Measurements from ENCODE around the gene MARCHF3.
"Not testable (repeated sequence)": the region's sequence is repeated elsewhere in the genome, so short reads cannot be mapped to it uniquely, and the experiment has no call there.

The MARCHF3 gene

DNA sequence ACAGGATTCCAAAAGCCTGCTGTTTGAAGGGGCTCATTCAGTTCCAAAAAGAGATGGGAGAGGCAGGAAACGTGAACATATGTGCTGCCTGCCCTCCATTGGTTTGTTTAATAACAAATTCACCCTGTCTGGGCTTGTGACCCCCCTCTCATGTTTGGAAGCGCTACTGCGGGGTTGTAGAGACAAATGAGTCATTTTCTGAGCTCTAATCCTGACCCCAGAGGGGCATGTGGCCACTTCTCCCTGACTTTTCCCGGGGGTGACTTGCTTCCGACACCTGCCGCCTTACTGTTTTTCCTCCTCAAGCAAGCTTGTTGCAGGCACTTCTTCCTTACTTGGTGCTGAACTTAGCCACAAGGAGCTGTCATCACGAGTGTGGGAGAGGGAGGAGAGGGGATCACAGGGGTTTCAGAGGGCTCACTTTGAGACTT, 177.5 kb downstream of the MARCHF3 start:
- in situ Hi-C loops (cut with MboI; ENCODE audit: low sequenced_read_pairs) = no loop called here

DNA sequence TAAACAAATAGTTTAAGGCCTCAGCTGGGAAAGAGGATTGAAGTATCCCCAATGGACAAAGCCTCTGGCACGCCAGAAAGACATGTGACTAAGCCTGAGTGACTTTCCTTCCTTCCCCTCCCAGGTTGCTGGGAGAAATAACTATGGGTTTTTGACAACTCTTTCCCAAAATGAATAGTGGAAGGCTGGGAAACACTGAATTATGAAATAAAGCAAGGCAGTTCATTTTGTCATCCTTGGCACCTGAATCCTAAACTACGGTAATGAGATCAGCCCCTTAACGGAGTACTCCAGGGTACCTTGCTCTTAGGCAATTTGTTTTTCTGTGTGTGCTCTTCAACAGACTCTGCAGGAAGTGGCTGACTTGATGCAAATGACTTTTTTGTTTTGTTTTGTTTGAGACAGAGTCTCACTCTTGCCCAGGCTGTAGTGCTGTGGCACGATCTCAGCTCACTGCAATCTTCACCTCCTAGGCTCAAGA, 178.2 kb downstream of the MARCHF3 start:
- in situ Hi-C loops (cut with MboI; ENCODE audit: low sequenced_read_pairs) = no loop called here

DNA sequence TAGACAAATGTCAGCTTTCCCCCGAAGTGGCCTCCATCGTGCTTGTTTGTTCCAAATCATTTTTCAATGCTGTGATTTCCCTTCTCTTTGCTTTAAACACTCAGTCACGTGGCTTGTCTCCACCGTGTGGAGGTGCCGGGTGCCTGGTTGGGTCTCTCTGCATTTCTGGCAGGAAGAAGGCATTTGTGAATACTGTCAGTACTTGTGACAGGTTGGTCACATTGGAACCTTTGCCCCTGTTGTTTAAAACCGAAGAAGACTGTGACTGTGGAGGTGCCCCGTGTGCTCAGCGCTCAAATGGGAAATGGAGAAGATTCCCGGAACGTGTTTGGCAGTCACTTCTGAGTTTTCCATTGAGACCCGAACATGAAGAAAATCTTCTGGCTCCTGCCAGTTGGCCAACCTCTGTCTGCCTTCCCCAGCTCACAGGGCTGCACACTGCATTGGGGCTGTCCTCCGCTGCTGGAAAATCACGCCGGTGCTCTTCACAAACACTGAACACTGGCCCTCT, 178.8 kb downstream of the MARCHF3 start:
- in situ Hi-C loops (cut with MboI; ENCODE audit: low sequenced_read_pairs) = no loop called here

DNA sequence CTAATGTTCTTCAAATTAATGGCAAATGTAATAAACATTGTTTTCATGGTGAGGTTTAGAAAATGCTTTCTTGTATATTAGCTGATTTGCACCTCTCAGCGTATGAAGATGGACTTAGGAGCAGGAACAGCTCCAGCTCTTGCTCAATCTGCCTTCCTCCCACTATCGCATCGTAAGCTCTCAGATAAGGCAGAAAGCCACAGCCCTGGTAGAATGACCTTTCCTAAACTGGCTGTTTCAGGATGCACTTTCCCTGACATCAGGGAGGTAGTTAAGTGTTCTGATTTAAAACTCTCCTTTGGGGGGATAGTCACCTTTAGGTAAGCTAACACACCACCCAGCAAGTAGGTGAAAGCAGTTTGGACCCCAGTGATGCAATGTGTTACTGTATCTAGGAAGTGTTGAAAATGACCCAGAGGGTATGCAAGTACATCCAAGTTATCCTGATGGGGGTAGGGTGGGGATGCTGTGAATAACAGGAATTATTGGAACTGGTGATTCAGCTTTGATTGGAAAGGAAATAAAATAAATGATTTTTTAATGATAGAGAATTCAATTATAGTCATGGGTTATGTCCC, 181.2 kb downstream of the MARCHF3 start:
- in situ Hi-C loops (cut with MboI; ENCODE audit: low sequenced_read_pairs) = no loop called here

DNA sequence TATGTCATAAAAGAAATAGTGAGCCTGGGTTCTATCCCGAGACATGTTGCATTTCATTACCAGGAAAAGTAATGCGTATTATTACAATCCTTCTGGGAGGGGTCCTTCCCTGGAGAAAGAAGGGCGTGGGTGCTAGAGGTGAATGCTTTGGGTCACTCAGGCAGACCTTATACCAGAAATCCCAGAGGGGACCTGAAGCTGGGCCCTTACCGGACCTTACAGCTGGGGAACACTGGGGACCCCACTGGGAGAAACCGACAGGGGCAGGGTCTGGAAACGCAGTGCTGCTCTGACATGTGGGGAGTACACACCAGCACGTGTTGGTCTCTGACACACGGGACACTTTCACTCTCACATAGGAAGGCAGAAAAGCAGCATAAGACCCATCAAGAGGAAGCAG, 182.1 kb downstream of the MARCHF3 start:
- in situ Hi-C loops (cut with MboI; ENCODE audit: low sequenced_read_pairs) = no loop called here

DNA sequence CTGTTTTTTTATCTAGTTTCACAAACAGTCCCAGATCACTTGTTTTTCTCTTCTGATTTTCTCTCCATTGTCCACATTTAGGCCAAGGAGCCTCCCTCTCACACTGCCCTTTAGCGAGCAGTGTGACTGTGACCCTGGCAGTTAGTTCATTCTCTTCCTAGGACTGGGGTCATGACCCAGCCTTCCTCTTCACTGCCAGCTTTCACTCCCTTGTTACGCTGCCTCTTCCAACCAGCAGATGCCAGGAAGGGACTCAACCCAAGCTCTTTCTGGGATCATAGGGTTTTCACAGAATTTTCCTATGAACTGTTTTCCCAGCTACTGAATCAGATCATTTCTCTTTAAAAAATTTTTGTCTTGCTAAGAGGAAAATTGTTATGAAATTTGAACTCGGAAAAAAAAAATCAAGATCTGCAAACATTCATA, 182.5 kb downstream of the MARCHF3 start:
- in situ Hi-C loops (cut with MboI; ENCODE audit: low sequenced_read_pairs) = no loop called here

DNA sequence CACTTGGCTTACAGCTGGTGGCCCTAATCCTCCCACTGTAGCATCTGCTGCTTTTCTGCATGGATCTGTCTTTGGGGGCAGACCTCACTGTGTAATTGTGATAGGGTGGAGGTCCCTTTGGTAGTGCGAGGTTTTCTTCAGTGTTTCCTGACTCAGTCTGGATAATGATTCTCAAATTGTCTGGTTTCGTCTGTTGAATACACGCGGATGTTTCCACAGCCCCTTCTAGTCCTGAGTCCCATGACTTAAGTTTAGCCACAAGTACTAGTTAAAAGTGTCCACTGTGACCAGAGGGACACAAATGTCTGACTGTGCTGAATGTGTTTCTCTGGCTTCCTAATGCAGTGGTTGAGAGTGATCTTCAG, 182.9 kb downstream of the MARCHF3 start:
- in situ Hi-C loops (cut with MboI; ENCODE audit: low sequenced_read_pairs) = no loop called here

DNA sequence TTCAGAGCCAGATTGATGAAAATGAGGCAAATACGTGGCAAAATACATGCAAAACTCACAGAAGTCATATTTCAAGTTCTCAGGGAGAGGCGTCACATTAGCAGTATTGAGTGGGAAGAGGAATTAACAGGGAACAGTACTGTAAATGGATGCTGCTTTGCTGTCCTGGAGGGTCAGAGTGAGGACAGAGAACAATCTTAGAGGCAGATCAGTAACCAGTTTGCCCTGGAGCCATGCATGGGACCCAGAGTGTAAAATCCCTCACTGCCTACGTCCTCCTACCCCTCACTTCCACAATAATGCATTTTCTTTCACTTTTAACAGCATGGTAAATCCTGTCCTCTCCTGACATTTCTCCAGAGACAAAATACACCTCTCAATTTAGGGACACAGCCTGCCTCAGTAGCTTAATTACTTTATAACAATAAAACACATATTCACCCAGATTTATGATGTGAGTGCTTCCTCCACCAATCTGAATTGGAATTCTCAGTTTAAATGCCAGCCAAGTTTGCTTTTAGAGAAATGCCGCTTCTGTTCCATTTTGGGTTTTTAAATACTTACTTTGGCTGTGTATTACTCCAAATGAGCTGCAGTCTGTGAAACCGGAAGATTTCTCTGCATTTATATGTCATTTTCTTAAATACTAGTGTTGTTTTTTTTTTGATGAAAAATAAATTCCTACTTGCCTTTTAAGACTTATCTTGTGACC, 183.5 kb downstream of the MARCHF3 start:
- in situ Hi-C loops (cut with MboI; ENCODE audit: low sequenced_read_pairs) = no loop called here

DNA sequence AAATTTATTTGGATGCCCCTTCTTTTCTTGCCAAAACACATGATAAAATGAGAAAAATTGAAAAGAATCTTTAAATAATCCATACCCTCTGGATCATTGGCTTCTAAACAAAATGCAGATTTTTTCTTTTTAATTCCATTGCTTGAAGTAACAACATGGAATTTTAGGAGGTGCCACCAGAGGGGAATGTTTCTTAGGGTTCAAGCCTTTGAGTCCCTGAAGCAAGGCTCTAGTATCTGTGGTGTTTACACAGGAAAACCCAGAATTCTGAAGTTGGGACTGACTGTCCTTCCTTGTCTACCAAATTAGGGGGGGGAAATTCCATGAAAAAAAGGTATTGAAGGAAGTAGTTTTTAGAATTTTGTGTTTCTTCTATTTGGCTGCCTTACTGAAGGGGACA, 184.0 kb downstream of the MARCHF3 start:
- in situ Hi-C loops (cut with MboI; ENCODE audit: low sequenced_read_pairs) = no loop called here

DNA sequence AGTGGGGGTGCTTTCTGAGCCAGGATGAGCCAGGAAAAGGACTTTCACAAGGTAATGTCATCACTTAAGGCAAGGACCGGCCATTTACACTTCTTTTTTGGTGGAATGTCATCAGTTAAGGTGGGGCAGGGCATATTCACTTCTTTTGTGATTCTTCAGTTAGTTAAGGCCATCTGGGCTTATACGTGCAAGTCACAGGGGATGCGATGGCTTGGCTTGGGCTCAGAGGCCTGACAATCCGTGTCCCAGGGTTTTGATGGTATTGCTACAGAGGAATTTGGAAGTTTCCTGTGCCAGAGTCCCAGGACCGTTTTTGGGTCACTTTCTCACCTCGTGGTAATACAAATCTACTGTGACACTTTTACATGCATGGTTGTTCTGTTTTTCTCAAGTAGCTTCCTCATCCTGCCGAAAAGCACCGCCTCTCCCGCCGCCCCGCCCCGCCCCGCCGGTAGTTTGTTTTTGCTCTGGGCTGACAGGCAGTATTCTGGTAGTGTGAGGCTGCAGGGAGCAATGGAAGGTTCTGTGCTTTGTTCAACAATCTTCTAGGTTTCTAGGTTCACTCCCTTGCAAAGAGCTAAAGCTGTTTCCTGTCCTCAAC, 184.8 kb downstream of the MARCHF3 start:
- in situ Hi-C loops (cut with MboI; ENCODE audit: low sequenced_read_pairs) = not testable (repeated sequence)

DNA sequence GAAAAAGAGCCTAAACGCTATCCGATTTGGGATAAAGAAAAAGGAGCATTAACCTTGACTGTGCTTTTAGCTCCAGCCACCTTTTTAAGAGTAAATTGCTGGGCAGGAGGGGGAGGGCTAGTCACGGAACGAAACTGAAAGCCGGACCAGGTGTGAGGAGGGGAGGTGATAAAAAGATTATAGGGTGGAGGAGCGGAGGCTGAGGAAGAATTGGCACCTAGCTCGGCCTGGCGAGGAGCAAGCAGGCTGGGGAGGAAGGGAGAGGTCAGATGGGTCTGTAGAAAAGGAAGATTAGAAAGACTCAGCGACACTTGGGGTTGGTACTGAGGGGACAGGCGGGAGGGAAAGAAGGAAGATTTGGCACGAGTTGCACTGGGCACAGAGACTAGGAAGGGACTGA, 187.0 kb downstream of the MARCHF3 start:
- in situ Hi-C loops (cut with MboI; ENCODE audit: low sequenced_read_pairs) = not testable (repeated sequence)

DNA sequence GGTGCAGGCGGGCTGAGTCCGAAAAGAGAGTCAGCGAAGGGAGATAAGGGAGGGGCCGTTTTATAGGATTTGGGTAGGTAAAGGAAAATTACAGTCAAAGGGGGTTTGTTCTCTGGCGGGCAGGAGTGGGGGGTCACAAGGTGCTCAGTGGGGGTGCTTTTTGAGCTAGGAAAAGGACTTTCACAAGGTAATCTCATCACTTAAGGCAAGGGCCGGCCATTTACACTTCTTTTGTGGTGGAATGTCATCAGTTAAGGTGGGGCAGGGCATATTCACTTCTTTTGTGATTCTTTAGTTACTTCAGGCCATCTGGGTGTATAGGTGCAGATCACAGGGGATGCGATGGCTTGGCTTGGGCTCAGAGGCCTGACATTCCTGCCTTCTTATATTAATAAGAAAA, 191.0 kb downstream of the MARCHF3 start:
- in situ Hi-C loops (cut with MboI; ENCODE audit: low sequenced_read_pairs) = not testable (repeated sequence)

DNA sequence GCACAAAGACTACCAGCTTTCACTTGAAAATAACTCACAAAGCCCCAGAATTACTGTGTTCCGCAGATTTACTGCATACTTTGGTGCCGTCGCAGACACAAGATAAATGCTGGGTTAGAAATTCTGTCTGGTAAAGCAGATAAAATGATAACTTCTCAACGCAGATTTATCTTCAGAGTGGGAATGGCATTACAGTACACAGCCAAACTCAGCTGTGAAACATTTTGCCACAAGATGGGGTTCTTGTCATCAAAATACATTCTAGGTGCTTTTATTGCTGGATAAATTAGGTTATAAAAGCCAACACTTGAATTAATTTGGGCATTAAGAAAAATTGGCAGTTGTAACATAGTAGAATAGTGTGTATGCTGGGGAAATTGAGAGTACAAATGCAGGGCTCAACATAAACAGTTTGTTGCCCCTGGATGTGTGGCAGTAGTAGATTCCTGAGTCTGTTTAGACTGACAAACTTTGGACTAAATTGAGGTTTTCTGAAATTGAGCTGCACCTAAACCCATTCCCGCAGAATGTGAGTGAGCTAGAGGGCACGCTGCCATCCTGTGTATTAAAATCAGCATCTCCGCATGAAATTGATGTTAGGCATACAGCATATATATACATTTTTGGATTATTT, 192.3 kb downstream of the MARCHF3 start:
- in situ Hi-C loops (cut with MboI; ENCODE audit: low sequenced_read_pairs) = no loop called here

DNA sequence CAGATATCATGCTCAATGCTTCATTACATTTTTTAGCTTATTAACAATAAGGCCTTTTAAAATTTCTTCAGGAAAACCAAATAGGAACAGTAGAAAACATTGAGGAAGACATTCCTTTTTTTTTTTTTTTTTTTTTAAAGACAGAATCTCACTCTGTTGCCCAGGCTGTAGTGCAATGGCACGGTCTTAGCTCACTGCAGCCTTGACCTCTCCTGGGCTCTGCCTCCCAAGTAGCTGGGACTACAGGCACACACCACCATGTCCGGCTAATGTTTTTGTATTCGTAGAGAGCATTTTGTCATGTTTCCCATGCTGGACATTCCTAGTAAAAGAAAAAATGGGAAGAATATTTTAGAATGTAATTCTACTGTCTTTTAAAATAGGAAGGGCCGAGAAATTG, 193.1 kb downstream of the MARCHF3 start:
- in situ Hi-C loops (cut with MboI; ENCODE audit: low sequenced_read_pairs) = no loop called here

DNA sequence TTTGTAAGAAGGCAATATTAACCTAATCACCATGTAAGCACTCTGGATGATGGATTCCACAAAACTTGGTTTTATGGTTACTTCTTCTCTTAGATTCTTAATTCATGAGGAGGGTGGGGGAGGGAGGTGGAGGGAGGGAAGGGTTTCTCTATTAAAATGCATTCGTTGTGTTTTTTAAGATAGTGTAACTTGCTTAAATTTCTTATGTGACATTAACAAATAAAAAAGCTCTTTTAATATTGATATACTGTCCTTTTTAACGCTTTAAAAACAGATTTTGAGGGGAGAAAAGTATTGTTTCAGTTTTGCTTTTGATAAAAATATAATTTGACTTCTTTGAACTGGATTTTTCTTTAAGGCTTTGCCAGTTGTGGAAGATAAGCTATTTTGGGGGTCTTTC, 193.6 kb downstream of the MARCHF3 start:
- in situ Hi-C loops (cut with MboI; ENCODE audit: low sequenced_read_pairs) = no loop called here

DNA sequence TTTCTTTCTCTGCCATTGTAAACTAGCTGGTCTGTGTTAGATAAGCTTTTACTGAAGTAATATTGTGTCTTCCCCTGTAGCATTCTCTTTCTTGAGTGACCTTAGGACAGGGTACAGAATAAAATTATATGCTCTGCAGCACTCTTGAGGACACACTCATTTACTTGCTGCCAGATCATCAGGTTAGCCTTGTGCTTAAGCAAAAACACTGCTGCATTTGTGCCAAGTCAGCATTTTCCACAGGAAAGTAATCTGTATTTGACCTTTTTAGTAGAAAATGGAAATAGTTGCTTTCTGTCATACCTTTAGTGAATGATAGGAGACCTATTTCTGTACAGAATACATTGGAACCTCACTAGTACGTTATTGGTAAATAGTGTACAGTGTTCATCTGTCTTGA, 199.2 kb downstream of the MARCHF3 start:
- in situ Hi-C loops (cut with MboI; ENCODE audit: low sequenced_read_pairs) = no loop called here

DNA sequence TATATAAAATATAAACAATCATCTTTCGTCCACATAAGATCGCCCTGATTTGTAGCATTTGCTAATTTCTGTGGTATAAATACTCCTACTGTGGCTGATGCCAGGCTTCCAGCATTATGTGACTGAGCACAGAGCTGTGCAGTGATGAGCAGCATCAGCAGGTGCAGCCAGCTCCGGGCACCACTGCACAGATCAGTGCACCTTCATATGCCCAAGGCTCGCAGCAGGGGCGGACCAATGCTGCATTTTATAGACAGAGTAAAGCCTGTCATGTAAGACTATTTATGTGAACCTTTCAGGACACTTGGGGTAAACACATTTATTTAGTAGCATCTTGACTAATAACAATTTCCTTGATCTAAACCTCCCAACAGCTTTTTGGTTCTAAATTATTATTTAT, 200.3 kb downstream of the MARCHF3 start:
- in situ Hi-C loops (cut with MboI; ENCODE audit: low sequenced_read_pairs) = no loop called here

DNA sequence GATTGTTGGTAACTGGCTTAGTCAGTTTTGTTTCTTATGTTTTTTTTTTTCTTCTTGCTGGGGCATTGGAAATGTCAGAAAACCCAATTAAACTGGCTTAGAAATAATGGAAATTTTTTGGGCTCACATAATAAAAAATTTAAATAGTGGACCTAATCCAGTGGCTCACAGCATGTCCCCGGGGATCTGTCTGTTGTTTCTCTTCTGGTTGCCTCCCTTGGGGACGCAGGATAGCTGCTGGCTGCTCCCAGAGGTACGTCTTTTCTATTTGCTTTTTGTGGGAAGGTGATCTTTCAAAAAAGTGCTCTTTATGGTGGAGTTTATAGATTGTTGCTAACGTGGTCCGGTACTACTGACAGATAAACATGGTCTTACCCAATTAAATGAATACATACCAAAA, 201.3 kb downstream of the MARCHF3 start:
- in situ Hi-C loops (cut with MboI; ENCODE audit: low sequenced_read_pairs) = no loop called here

DNA sequence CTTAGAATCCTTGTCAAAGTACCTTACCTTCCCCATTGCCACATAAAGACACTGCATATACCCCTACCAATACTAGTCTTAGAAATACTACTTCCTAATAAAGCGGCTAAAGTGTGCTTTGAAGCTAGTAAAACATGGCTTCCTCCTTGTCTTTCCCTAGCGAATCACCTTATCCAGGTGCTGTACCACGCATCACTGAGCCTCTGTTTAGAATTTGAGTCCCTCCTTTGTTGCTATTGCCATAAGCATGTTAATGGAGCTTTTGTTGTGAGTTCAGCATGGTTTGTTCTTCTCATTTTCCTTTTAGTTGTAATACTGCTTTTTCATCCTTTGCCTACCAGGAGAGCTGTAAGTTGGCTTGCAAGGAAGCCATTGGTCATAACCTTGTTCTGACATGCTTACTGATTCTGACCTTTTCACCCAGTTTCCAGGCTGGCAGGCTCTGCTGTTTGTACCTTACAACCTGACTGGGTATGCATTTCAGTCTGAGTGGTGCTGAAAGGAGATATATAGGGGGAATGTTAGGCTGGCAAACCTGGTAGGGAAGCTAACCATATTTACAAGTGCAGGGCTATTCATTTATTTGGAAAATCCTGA, 203.6 kb downstream of the MARCHF3 start:
- in situ Hi-C loops (cut with MboI; ENCODE audit: low sequenced_read_pairs) = no loop called here

DNA sequence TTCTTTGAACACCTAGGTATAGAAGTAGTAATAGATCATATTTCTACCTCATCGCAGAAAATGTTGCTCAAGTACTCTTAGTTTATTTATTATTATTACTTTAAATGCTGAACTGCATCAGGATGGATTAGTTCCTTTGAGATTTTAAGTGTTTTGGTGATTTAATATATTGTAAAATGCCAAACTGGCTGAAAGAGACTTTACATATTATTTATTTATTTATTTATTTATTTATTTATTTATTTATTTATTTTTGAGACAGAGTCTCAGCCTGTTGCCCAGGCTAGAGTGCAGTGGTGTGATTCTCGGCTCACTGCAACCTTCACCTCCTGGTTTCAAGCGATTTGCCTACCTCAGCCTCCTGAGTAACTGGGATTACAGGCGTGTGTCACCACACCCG, 211.1 kb downstream of the MARCHF3 start:
- in situ Hi-C loops (cut with MboI; ENCODE audit: low sequenced_read_pairs) = no loop called here

DNA sequence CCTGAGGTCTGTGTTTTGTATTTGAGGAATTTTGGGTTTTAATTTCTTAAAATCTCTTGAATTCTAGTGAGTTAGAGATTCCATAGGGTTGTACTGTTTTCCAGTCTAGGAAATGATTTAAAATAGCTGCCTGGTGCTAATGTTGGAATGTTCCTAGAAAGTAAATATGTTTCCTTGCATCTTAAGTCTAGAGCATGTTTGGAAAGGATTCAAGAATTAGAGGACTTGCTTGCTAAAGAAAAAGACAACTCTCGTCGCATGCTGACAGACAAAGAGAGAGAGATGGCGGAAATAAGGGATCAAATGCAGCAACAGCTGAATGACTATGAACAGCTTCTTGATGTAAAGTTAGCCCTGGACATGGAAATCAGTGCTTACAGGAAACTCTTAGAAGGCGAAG, 211.6 kb downstream of the MARCHF3 start:
- in situ Hi-C loops (cut with MboI; ENCODE audit: low sequenced_read_pairs) = no loop called here

All from HL-60/S4 treated with phorbol 12-myristate 13-acetate at 8.2 ng/mL for 4 days and 3 days (cell line).